Glutamatergic neuron (in vitro differentiated cells): Measurements from ENCODE around the gene EIF3M. TPM values are rescaled to one million over a fixed set of nuclear protein-coding genes. Genes with fewer than 3 reads are reported as not detected.
"Not testable (repeated sequence)": the region's sequence is repeated elsewhere in the genome, so short reads cannot be mapped to it uniquely, and the experiment has no call there.

Source experiments
- DNase-seq: peaks from one replicate; pipeline ENCODE4 v3.0.0; 2022
- H3K27ac Mint-ChIP-seq: one replicate; pipeline ENCODE4 v1.8.0; 2020; ENCODE audit warnings: mild to moderate bottlenecking, mixed read lengths, inconsistent platforms; ENCODE audit not compliant: unreplicated experiment
- H3K27me3 Mint-ChIP-seq: one replicate; pipeline ENCODE4 v1.8.0; 2020; ENCODE audit warnings: mild to moderate bottlenecking, moderate library complexity, mixed read lengths, inconsistent platforms; ENCODE audit not compliant: unreplicated experiment
- H3K36me3 Mint-ChIP-seq: one replicate; pipeline ENCODE4 v1.8.0; 2020; ENCODE audit warnings: mild to moderate bottlenecking, mixed read lengths, inconsistent platforms; ENCODE audit not compliant: unreplicated experiment
- H3K4me1 Mint-ChIP-seq: one replicate; pipeline ENCODE4 v1.8.0; 2020; ENCODE audit warnings: mild to moderate bottlenecking, low read depth, mixed read lengths, inconsistent platforms; ENCODE audit not compliant: unreplicated experiment
- H3K4me3 Mint-ChIP-seq: one replicate; pipeline ENCODE4 v1.8.0; 2020; ENCODE audit warnings: mild to moderate bottlenecking, mixed read lengths, inconsistent platforms; ENCODE audit not compliant: unreplicated experiment
- H3K9me3 Mint-ChIP-seq: one replicate; pipeline ENCODE4 v1.8.0; 2020; ENCODE audit warnings: mild to moderate bottlenecking, moderate library complexity, mixed read lengths, inconsistent platforms; ENCODE audit not compliant: unreplicated experiment
- CTCF ChIP-seq: fragments of 200-600 bp; sonication (generic); IDR thresholded peaks from one replicate; pipeline ENCODE4 v1.5.0; 2021; ENCODE audit not compliant: partially characterized antibody, unreplicated experiment
- total RNA-seq: library from RNA; stranded (reverse); fragmentation: NEBNext Ultra II Directional; extraction: Animal tissue kit (Norgen Biotek cat#: 25700); gene quantifications from one replicate; pipeline ENCODE4 v1.2.1, GENCODE V29; 2021; ENCODE audit not compliant: unreplicated experiment

Gene EIF3M
- total RNA-seq, 1 donor from 2014 or later: 135 TPM

- Mint-ChIP-seq H3K4me1 (peaks cover 7% of the 10 kb centered on the region), H3K4me3 (no peak overlapping the region), H3K9me3 (peaks cover 2% of the 10 kb centered on the region), H3K27me3 (peaks cover 2% of the 10 kb centered on the region), H3K27ac (no peak overlapping the region), H3K36me3 (no peaks in the 10 kb centered on the region)
- no peak for TF ChIP-seq CTCF
- DNase-seq: no peak
Observed at GRCh38 chr11:32586576-32587190, 3.1 kb downstream of the EIF3M start.

DNA sequence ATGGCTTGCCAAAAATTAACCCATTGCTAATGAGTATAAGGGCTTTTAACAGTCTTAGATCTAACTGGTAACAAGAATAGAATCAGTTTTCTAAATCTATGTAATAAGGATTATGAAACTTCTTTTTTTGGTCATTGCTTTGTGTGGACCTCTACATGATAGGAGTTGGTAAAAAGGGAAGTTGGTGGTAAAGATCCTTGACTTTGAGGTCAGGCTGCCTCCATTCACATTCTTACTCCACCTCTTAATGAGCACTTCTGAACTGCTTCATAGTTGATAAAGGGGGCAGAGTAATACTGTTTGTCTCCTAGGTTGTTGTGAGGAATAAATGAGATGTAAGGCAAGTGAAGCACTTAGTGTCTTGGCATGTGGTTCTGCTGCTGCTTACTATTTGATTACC, 10.6 kb downstream of the EIF3M start:
- no peaks in the 10 kb centered on the region for H3K4me1 Mint-ChIP-seq
- no peaks in the 10 kb centered on the region for H3K27me3 Mint-ChIP-seq

DNA sequence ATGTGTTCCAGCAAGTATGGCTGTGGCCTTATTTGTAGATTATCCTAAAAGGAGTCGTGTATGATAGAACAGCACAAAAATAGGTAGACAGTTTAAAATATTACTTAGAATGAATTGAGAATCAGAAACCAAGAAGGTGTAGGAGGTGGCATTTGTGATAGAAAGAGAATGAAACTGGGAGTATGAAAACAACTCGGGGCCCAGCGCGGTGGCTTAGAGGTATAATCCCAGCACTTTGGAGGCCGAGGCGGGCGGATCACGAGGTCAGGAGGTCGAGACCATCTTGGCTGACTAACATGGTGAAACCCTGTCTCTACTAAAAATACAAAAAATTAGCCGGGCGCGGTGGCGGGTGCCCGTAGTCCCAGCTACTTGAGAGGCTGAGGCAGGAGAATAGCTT, 12.5 kb downstream of the EIF3M start:
- DNase-seq, H3K4me1 Mint-ChIP-seq, H3K27ac Mint-ChIP-seq, H3K9me3 Mint-ChIP-seq, H3K36me3 Mint-ChIP-seq, H3K27me3 Mint-ChIP-seq, H3K4me3 Mint-ChIP-seq: not testable (repeated sequence)

More for the DNA sequence above, 10.6 kb downstream of the EIF3M start:
- no peak overlapping the region for H3K27ac Mint-ChIP-seq
- H3K4me3 Mint-ChIP-seq: no peak overlapping the region
- peaks cover 6% of the 10 kb centered on the region for H3K36me3 Mint-ChIP-seq
- DNase-seq: no peak
- no peaks in the 10 kb centered on the region for H3K9me3 Mint-ChIP-seq
- TF ChIP-seq CTCF: no peak

DNA sequence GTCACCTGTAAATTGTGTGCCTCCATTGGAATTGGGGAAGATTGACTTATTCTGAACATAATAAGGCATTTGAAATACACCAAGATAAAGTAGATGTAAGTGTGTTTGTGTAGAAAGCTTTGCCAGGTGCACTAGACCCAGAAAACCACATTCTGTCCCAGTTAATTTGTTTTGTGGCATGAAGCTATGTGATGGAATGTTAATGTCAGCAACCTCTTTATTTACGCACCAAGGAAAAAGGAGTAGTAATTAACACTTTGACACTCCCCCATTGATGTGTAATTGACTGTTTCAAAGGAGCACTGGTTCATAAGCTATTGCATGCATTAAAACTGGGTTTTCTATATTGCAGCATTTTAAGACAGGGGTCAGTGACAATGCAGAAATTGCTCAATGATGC, 14.3 kb downstream of the EIF3M start:
- TF ChIP-seq CTCF: no peak
- no peak overlapping the region for H3K27ac Mint-ChIP-seq
- no peaks in the 10 kb centered on the region for H3K4me1 Mint-ChIP-seq
- H3K9me3 Mint-ChIP-seq: no peaks in the 10 kb centered on the region
- no peaks in the 10 kb centered on the region for H3K27me3 Mint-ChIP-seq
- H3K4me3 Mint-ChIP-seq: no peak overlapping the region
- no peaks in the 10 kb centered on the region for H3K36me3 Mint-ChIP-seq
- no peak for DNase-seq

GRCh38 chr11:32602657-32603415, 19.2 kb downstream of the EIF3M start:
- DNase-seq: no peak
- H3K27ac Mint-ChIP-seq: no peak overlapping the region

More at GRCh38 chr11:32602657-32603415, 19.2 kb downstream of the EIF3M start:
- Mint-ChIP-seq H3K9me3 (peaks cover 1% of the 10 kb centered on the region), H3K4me3 (no peak overlapping the region), H3K27me3 (no peaks in the 10 kb centered on the region), H3K36me3 (peaks cover 6% of the 10 kb centered on the region), H3K4me1 (no peaks in the 10 kb centered on the region)
- TF ChIP-seq CTCF: no peak
